C4-2B (cell line): ENCODE results near the gene XCL2.

Experiments used
- H3K27ac ChIP-seq: fragments of 450-650 bp; 2 replicates; pipeline ENCODE4 v1.5.1; 2017
- CTCF ChIP-seq: fragments of 450-650 bp; conservative IDR thresholded peaks from 2 replicates; pipeline ENCODE4 v1.5.1; 2017; ENCODE audit warnings: mild to moderate bottlenecking
- ZFX ChIP-seq: fragments of 450-650 bp; IDR thresholded peaks from 2 replicates; pipeline ENCODE4 v1.6.1; 2017

Gene XCL2

GRCh38 chr1:168509875-168510791 is 33.7 kb downstream of the XCL2 start:
- H3K27ac ChIP-seq: no peak overlapping the region
- TF ChIP-seq CTCF (no peak), ZFX (no peak)

DNA sequence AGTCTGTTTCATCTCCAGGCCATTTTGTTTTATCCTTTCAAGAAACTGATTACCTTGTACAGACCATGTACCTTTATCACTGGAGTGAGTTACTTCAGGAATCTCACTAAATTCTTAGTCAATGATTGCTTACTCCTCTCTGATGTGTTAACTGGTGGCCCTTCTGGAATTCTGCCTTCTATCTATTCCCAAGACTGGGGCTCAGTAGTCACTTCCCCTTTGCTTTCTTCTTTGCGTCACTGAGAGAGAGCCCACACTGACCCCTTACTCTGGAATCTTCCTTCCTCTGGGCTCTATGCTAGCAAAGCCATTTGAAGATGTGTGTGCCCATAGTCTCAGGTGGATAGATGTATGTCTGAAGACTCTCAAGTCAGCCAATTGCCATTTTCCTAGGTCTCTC is 34.6 kb downstream of the XCL2 start:
- no peak overlapping the region for H3K27ac ChIP-seq
- TF ChIP-seq ZFX (no peak), CTCF (no peak)

- TF ChIP-seq ZFX (no peak), CTCF (no peak)
- no peak overlapping the region for H3K27ac ChIP-seq
These were observed 36.0 kb downstream of the XCL2 start for GRCh38 chr1:168507828-168508227.

- no peak overlapping the region for H3K27ac ChIP-seq
- TF ChIP-seq CTCF (no peak), ZFX (no peak)
These were observed 36.6 kb downstream of the XCL2 start for GRCh38 chr1:168507231-168507630.

DNA sequence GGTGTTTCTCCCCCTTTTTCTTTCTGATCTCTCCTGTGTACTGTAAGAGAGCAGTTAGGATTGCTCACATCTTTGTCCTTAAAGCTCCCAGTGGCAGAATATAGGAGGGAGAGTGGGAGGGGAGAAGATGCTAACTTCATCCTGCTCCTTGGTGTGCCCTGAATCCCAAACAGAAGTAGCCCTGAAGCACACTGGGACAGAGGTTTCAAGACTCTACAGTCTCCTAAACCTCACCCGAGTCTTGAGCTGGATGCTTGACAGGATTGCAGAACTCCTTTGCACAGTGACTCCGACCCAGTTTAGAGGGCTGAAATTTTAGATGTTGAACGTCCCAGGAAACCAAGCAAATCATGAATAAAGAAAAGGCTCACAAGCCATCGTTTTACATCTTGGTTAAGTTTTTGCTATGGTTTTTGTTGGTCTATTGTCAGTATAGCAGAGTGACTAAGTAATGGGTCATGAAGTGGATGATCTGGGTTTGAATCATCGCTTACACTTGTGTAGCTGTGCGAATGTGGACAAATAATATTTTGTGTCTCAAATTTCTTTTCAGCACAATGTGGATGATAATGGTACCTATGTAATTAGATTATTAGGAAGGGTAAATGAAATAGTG is 37.5 kb downstream of the XCL2 start:
- no peak overlapping the region for H3K27ac ChIP-seq
- TF ChIP-seq CTCF (no peak), ZFX (no peak)

- H3K27ac ChIP-seq: no peak overlapping the region
- TF ChIP-seq CTCF (no peak), ZFX (no peak)
These were observed 38.8 kb downstream of the XCL2 start for GRCh38 chr1:168505006-168505405.
